Measurements from ENCODE around the gene C10orf62. TPM values are rescaled to one million over a fixed set of nuclear protein-coding genes. Genes with fewer than 3 reads are reported as not detected.

The C10orf62 gene
- total RNA-seq, 4 donors from 2014 or later = not detected

- DNase-seq = no peak
- H3K9me3 ChIP-seq = no peaks in the 10 kb centered on the region
- no peaks in the 10 kb centered on the region for H3K27me3 ChIP-seq
- no peak overlapping the region for H3K4me3 ChIP-seq
- intact Hi-C loops (cut with DNase I) = no loop called here
- no peak overlapping the region for H3K27ac ChIP-seq
- 76 to 96% methylated on average over 9 to 11 of the region's 15 CpGs for WGBS, 2 donors
- H3K36me3 ChIP-seq = no peaks in the 10 kb centered on the region
- TF ChIP-seq POLR2A (IDR thresholded peaks at IDR 0.05) = no peak
- TF ChIP-seq CTCF (IDR thresholded peaks at IDR 0.05) = no peak
- H3K4me1 ChIP-seq = peaks cover 0 to 3% (median 0%) of the 10 kb centered on the region in 3 donors
Observed at GRCh38 chr10:97590082-97590747, 694 bp downstream of the C10orf62 start.

- H3K4me1 ChIP-seq = peaks cover 0 to 6% (median 4%) of the 10 kb centered on the region in 3 donors
- H3K36me3 ChIP-seq = no peaks in the 10 kb centered on the region
- WGBS, 2 donors = 57 to 60% methylated on average over 1 to 4 of the region's 5 CpGs
- H3K4me3 ChIP-seq = no peak overlapping the region
- H3K27ac ChIP-seq = no peak overlapping the region
- H3K27me3 ChIP-seq = no peaks in the 10 kb centered on the region
- intact Hi-C loops (cut with DNase I) = no loop called here
- no peak for TF ChIP-seq POLR2A (IDR thresholded peaks at IDR 0.05)
- no peak for TF ChIP-seq CTCF (IDR thresholded peaks at IDR 0.05)
- DNase-seq = no peak
- no peaks in the 10 kb centered on the region for H3K9me3 ChIP-seq
Observed at GRCh38 chr10:97590748-97591495, 1.4 kb downstream of the C10orf62 start.

GRCh38 chr10:97593421-97593820 is 3.9 kb downstream of the C10orf62 start:
- no peak for DNase-seq
- no peaks in the 10 kb centered on the region for H3K36me3 ChIP-seq
- WGBS, 2 donors = 57 to 63% methylated on average over 4 of the region's 4 CpGs
- intact Hi-C loops (cut with DNase I) = no loop called here
- no peaks in the 10 kb centered on the region for H3K9me3 ChIP-seq
- TF ChIP-seq CTCF (IDR thresholded peaks at IDR 0.05) (no peak), POLR2A (IDR thresholded peaks at IDR 0.05) (no peak)
- H3K27me3 ChIP-seq = no peaks in the 10 kb centered on the region
- H3K27ac ChIP-seq = peak overlapping the region in 1 of 4 donors; percentile 28
- H3K4me1 ChIP-seq = peaks cover 0 to 17% (median 10%) of the 10 kb centered on the region in 3 donors
- no peak overlapping the region for H3K4me3 ChIP-seq

GRCh38 chr10:97596101-97597082 is 6.9 kb downstream of the C10orf62 start:
- Histone ChIP-seq H3K9me3 (no peaks in the 10 kb centered on the region), H3K36me3 (no peaks in the 10 kb centered on the region), H3K27ac (peak overlapping the region; percentile 58 to 88 (median 82)), H3K4me3 (no peak overlapping the region), H3K4me1 (peaks cover 0 to 17% (median 10%) of the 10 kb centered on the region in 3 donors), H3K27me3 (no peaks in the 10 kb centered on the region)
- 42 to 47% methylated on average over 8 to 10 of the region's 10 CpGs for WGBS, 2 donors
- TF ChIP-seq CTCF (IDR thresholded peaks at IDR 0.05) (no peak), POLR2A (IDR thresholded peaks at IDR 0.05) (no peak)
- intact Hi-C loops (cut with DNase I) = no loop called here
- DNase-seq = no peak
